GM21619 (cell line): ENCODE measurements around the gene SLC4A2.

Experiments
- ATAC-seq: cut with Tn5 transposase; IDR thresholded peaks from one replicate; pipeline ENCODE4 v1.9.1; 2021; ENCODE audit not compliant: unreplicated experiment

Gene SLC4A2

GRCh38 chr7:151089893-151090730 lies 30.7 kb downstream of the SLC4A2 start:
- ATAC-seq, result no peak

DNA sequence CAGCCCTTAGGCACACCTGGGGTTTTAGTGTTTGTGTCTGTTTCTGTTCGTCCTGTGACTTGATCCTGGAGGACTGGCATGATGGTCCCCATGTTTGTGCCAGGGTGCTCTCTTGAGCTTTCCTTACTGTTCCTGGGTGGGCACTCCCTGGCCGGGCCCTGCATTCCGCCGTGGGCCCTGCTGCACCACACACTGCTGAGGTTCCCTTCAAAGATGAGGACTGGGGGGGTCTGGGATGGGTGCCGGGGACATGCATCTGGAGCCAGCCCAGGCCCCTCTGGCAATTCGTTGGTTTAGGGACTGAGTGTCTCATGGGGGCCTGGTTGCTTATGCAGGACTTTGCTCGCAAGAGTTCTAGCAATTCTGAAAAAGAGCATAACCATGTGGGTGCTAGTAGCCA lies 31.6 kb downstream of the SLC4A2 start:
- no peak for ATAC-seq

DNA sequence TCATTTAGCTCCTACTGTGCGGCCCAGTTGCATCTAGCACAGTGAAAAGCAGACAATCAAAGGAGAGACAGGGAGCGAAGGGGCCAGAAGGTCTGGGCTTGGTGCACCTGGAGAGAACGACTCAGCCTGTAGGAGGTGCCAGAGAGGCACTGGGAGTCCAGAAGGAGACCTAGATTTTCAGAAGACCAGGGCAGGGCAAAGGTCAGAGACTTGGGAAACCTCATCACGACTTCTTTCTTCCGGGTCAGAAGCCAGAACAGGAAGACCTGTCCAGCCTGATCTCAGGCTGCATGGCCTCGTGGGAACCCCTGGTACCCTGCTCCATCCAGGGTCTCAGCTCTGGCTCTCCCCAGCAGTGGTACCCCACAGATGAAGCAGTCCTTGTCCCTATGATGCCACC lies 32.0 kb downstream of the SLC4A2 start:
- ATAC-seq, result no peak

- no peak for ATAC-seq
These were observed 32.6 kb downstream of the SLC4A2 start for GRCh38 chr7:151091988-151092387.

DNA sequence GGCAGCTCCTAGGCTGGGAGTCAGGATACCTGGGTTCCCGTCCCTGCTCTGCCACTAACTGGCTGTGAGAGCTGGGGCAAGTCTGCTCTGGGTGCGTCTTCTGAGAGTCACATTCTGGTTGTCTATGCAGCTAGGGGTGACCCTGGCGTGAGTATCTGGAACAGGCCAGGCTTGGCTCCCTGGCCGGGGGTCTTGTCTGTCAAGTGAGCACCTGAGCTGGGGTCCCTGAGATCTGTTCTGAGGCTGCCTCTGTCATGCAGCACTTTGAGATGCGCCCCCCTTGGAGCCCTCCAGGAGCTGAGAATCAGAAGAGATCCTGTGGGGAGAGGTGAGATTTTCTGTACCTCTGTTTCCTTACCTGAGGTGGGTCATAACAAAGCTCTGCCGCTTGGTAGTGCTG lies 34.4 kb downstream of the SLC4A2 start:
- no peak for ATAC-seq

DNA sequence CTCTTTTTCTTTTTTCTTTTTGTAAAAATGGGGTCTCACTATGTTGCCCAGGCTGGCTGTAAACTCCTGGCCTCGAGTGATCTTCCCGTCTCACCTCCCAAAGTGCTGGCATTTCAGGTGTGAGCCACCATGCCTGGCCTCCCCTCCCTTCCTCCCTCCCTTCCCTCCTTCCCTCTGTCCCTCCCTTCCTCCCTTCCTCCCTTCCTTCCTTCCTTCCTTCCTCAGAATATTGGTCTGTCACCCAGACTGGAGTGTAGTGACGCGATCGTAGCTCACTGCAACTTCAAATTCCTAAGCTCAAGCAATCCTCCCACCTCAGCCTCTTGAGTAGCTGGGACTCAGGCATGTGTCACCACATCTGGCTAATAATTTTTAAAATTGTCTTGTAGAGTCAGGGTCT lies 35.3 kb downstream of the SLC4A2 start:
- ATAC-seq, result no peak

GRCh38 chr7:151095123-151095797 lies 35.9 kb downstream of the SLC4A2 start:
- no peak for ATAC-seq

DNA sequence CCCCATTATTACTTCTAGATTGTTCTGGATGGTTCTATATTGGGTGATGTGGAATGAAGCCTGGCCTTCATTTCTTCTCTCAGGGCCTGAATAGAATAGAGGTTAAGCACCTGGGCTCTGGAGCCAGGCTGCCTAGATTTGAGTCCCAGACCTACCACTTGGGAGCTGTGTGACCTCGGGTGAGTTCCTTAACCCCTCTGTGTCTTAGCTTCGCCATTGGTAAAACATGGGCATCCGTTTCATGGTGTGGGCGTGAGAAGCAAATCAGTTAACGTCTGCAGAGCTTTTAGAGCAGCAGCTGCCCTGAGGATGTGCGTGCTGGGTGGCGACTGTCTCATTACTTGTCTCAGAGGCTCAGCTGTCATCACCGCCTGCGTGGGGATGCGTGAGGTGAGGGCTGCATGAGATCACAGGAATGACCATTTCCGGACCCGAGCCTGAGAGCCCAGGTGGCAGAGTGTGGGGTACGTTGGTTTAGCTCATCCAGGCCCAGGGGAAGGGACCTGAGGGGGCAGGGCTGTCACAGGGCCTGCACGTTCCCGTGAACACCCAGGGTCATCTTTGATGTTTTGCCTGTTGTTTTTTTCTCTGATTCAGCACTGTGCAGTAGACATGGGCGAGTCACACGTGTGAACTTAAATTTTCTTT lies 36.6 kb downstream of the SLC4A2 start:
- ATAC-seq, result no peak

DNA sequence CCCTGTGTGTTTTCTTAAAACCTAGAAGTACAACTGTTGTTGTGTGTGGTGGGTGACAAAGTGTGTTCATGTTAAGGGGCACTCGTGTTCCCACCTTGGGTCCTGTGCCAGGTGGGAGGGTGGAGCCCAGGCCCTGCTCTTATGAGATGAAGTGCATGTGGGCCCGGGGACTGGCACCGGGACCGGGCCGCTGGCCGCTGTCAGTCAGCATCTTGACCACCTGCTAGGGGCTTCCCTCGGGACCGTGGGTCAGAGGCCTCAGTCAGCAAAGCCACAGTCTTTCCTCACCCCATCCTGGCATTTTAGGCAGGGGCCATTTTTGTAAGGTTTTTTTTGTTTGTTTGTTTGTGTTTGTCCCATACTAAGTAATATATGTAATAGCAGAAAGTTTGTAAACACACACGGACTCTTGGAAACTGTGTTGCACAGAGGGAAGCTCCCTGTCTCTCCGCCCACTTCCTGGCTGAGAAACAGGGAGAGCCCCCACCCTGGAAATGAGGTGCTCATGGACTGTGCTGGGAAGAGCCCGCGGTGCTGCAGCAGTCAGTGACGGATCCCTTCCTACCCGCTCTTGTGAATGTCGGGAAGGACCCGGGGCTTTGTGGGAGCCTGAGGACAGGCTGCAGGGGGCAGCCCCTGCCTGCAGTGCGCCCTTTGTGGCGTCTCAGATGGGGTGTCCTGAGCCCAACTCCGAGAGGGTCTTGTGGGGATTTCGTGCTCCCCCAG lies 40.3 kb downstream of the SLC4A2 start:
- no peak for ATAC-seq

DNA sequence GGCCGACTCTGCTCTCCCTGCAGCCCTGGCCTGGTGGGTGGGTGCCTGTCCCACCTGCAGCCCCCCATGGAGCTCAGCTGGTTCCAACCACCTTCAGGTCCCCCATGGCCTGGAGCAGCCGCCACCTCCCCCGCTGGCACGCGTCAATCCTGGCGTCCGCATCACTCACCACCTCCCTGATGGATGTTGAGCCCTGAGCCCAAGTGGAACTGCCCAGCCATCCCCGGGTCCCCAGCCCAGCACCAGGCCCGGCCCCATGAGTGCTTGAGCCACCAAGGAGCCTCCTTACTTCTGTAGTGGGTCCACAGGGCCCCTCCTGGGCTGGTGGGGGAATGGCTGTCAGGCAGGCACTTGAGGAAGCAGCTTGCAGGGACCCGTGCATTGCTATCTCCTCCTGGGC lies 41.5 kb downstream of the SLC4A2 start:
- no peak for ATAC-seq

- no peak for ATAC-seq
These were observed 42.4 kb downstream of the SLC4A2 start for GRCh38 chr7:151101621-151102396.

- no peak for ATAC-seq
These were observed 43.6 kb downstream of the SLC4A2 start for GRCh38 chr7:151102991-151103390.

DNA sequence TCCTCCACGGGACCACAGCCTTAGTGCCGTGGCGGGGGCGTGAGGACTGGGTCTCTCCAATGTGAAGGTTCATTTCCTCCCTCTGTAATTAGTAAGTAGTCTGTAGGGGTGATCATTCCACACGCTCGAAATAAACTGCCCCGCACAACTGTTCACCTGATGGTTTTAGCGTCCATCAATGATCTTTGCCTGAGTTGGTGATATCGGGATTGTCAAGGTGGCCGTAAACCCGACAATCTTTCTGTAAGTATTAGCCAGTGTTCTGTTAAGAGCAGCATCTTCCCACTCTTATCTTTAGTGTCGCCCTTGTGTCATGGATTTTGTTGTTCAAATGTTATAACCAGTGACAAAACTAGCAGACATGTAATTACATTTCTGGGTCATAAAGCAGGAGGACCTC lies 44.6 kb downstream of the SLC4A2 start:
- no peak for ATAC-seq

DNA sequence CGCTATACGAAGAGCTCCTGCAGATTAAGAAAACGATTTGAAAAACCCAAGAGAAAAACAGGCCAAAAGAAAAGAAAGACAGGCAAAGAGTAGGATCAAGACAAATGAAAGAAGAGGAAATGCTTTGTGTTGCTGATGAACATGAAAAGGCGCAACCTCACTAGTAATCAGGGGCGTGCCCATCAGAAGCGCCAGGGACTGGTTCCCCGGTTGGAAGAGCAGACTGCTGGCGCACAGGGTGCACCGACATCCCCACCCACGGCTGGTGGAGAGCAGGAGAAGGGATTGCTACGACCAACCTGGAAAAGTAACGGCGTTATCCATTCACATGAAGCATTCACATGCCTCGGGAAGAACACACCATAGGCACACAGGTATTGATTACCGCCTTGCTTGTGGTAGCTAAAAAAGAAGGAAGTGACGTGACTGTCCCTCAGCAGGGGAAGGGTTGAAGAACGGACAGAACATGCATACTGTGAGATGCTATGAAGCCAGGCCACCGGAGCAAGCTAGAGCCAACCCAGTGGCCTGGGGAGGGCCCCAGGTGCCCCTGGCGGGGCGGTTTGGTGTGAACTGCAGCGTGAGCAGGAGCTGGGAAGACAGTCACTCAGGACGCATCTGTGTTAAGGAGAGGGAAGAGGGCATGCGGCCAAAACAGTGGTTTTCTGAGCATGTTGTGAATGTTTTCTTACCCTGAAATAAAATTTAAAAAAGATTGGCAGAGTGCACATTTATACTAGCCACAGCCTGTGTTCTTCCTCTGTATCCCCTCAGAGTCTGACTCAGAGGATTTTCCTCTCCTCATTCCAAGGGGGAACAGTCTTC lies 45.2 kb downstream of the SLC4A2 start:
- ATAC-seq, result no peak

DNA sequence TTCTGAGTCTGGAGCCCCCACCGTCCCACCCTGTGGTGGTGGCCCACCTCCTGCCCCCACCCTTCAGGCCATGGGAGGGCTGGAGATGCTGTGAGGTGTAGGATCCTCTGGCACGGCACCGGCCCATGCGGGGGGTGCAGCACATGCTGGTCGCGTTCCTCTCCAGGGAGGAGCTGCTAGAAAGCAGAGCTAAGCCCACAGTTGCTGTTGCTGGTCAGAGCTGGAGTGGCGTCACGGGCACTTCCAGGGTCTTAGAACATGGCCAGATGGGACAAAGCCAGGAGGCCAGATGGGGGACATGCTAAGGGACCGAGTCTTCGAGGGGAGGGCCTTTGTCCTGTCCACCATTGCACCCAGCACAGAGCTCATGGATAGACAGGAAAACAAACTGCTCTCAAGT lies 48.5 kb downstream of the SLC4A2 start:
- no peak for ATAC-seq

GRCh38 chr7:151109094-151110048 lies 50.0 kb downstream of the SLC4A2 start:
- no peak for ATAC-seq

DNA sequence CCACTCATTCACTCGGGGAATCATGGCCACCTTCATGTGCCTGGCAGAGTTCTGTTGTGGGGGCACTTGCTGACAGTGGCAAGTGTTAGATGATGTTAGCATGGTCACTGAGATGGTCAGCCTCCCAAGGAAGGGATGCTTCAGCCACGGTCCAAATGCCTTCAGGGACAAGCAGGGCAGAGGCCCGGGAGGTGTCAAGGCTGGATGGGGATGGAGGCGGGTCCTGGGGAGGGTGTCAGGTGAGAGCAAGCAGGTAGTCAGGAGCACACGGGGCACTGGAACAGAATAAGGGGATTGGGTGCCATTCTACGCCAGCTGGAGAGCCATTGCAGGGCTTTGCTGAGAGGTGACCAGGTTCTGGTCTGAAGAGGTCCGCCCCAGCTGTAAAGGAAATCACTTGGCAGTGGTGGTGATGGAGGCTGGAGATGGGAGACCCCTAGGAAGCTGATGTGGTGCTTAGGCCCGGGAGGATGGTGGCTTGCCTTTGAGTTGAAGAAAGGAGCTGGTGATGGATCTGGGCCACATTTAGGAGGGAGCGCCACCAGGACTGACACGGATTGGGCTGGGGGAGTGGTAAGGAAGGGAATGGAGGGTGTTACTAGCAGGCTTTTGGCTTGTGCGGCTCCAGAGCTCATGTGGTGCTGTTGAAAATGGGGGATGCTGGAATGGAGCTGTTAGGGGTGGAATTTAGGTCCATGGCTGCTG lies 51.0 kb downstream of the SLC4A2 start:
- no peak for ATAC-seq
